HUES64 (cell line): ENCODE results near the gene DCUN1D2.
"Not testable (repeated sequence)": the region's sequence is repeated elsewhere in the genome, so short reads cannot be mapped to it uniquely, and the experiment has no call there.

Source experiments
- H3K27ac ChIP-seq: 2 replicates; pipeline ENCODE4 v1.7.0; 2013; ENCODE audit warnings: low read depth, low read length, inconsistent platforms
- H3K27me3 ChIP-seq: 2 replicates; pipeline ENCODE4 v1.6.1; 2013; ENCODE audit warnings: mild to moderate bottlenecking, low read length; ENCODE audit not compliant: insufficient read depth
- H3K36me3 ChIP-seq: 2 replicates; pipeline ENCODE4 v1.6.1; 2013; ENCODE audit warnings: mild to moderate bottlenecking, low read length; ENCODE audit not compliant: insufficient read depth
- H3K4me1 ChIP-seq: 2 replicates; pipeline ENCODE4 v1.6.1; 2013; ENCODE audit warnings: mild to moderate bottlenecking, low read length, moderate library complexity; ENCODE audit not compliant: insufficient read depth
- H3K4me3 ChIP-seq: 2 replicates; pipeline ENCODE4 v1.5.1; 2013; ENCODE audit warnings: mild to moderate bottlenecking, low read length, moderate library complexity
- H3K9ac ChIP-seq: 2 replicates; pipeline ENCODE4 v1.6.1; 2013; ENCODE audit warnings: mild to moderate bottlenecking, low read depth, low read length
- H3K9me3 ChIP-seq: 2 replicates; pipeline ENCODE4 v1.6.1; 2013; ENCODE audit warnings: low read depth, low read length; ENCODE audit not compliant: insufficient read depth
- WGBS: fragments of 150-250, 120-280 bp; methylation state at CpG from one replicate; pipeline ENCODE4 v1.1.7; 2013; ENCODE audit warnings: missing lambda C conversion rate; 5-methylcytosine and 5-hydroxymethylcytosine counted together

The DCUN1D2 gene

GRCh38 chr13:113532156-113532806 is 41.8 kb upstream of the DCUN1D2 start:
- Histone ChIP-seq H3K9me3 (no peaks in the 10 kb centered on the region), H3K27ac (no peak overlapping the region), H3K27me3 (no peaks in the 10 kb centered on the region), H3K9ac (no peak overlapping the region; the same call in 1 of the 2 replicates), H3K4me1 (peaks cover 3% of the 10 kb centered on the region; the same call in 1 of the 2 replicates), H3K4me3 (no peak overlapping the region), H3K36me3 (peaks cover 44% of the 10 kb centered on the region)
- WGBS, result 88% methylated on average over 16 of the region's 16 CpGs

- H3K36me3 ChIP-seq, result peaks cover 53% of the 10 kb centered on the region
- no peak overlapping the region for H3K27ac ChIP-seq
- no peaks in the 10 kb centered on the region for H3K9me3 ChIP-seq
- H3K27me3 ChIP-seq, result no peaks in the 10 kb centered on the region
- WGBS, result 97% methylated on average over 49 of the region's 49 CpGs
- peaks cover 3% of the 10 kb centered on the region; the same call in 1 of the 2 replicates for H3K4me1 ChIP-seq
- H3K4me3 ChIP-seq, result no peak overlapping the region
- H3K9ac ChIP-seq, result no peak overlapping the region
Measured at GRCh38 chr13:113531041-113531873, 40.7 kb upstream of the DCUN1D2 start.

- WGBS, result 95% methylated on average over 10 of the region's 10 CpGs
Measured at GRCh38 chr13:113528813-113529180, 38.3 kb upstream of the DCUN1D2 start.

GRCh38 chr13:113528101-113528812 is 37.7 kb upstream of the DCUN1D2 start:
- Histone ChIP-seq H3K9me3 (no peaks in the 10 kb centered on the region), H3K36me3 (peaks cover 63% of the 10 kb centered on the region), H3K9ac (no peak overlapping the region; the same call in 1 of the 2 replicates), H3K27me3 (no peaks in the 10 kb centered on the region), H3K27ac (no peak overlapping the region), H3K4me1 (peaks cover 3% of the 10 kb centered on the region; the same call in 1 of the 2 replicates), H3K4me3 (no peak overlapping the region)
- 94% methylated on average over 18 of the region's 18 CpGs for WGBS

More at GRCh38 chr13:113528813-113529180, 38.3 kb upstream of the DCUN1D2 start:
- Histone ChIP-seq H3K9ac (no peak overlapping the region; the same call in 1 of the 2 replicates), H3K27me3 (no peaks in the 10 kb centered on the region), H3K9me3 (no peaks in the 10 kb centered on the region), H3K4me1 (peaks cover 3% of the 10 kb centered on the region; the same call in 1 of the 2 replicates), H3K36me3 (peaks cover 66% of the 10 kb centered on the region), H3K4me3 (no peak overlapping the region), H3K27ac (no peak overlapping the region)

GRCh38 chr13:113527272-113527958 is 36.9 kb upstream of the DCUN1D2 start:
- Histone ChIP-seq H3K9me3 (no peaks in the 10 kb centered on the region), H3K36me3 (peaks cover 63% of the 10 kb centered on the region), H3K27ac (no peak overlapping the region), H3K4me3 (no peak overlapping the region), H3K4me1 (peaks cover 3% of the 10 kb centered on the region; the same call in 1 of the 2 replicates), H3K27me3 (no peaks in the 10 kb centered on the region), H3K9ac (no peak overlapping the region)
- 94% methylated on average over 18 of the region's 19 CpGs for WGBS

GRCh38 chr13:113526466-113527220 is 36.1 kb upstream of the DCUN1D2 start:
- Histone ChIP-seq H3K9me3 (no peaks in the 10 kb centered on the region), H3K27ac (no peak overlapping the region), H3K36me3 (peaks cover 66% of the 10 kb centered on the region), H3K4me3 (no peak overlapping the region), H3K27me3 (no peaks in the 10 kb centered on the region), H3K9ac (no peak overlapping the region), H3K4me1 (no peaks in the 10 kb centered on the region)
- WGBS, result 97% methylated on average over 12 of the region's 12 CpGs

GRCh38 chr13:113522438-113522837 is 31.9 kb upstream of the DCUN1D2 start:
- H3K36me3 ChIP-seq, result peaks cover 53% of the 10 kb centered on the region
- H3K9me3 ChIP-seq, H3K27me3 ChIP-seq, H3K27ac ChIP-seq, H3K4me3 ChIP-seq, H3K4me1 ChIP-seq, H3K9ac ChIP-seq: not testable (repeated sequence)
- WGBS, result 87% methylated on average over 13 of the region's 13 CpGs

GRCh38 chr13:113520571-113520970 is 30.1 kb upstream of the DCUN1D2 start:
- Histone ChIP-seq H3K9me3 (no peaks in the 10 kb centered on the region), H3K4me1 (no peaks in the 10 kb centered on the region), H3K27me3 (no peaks in the 10 kb centered on the region), H3K27ac (no peak overlapping the region), H3K9ac (no peak overlapping the region), H3K36me3 (peaks cover 43% of the 10 kb centered on the region), H3K4me3 (no peak overlapping the region)
- WGBS, result 90% methylated on average over 16 of the region's 16 CpGs

GRCh38 chr13:113519556-113519955 is 29.0 kb upstream of the DCUN1D2 start:
- Histone ChIP-seq H3K9ac (no peak overlapping the region), H3K9me3 (no peaks in the 10 kb centered on the region), H3K27ac (no peak overlapping the region), H3K27me3 (no peaks in the 10 kb centered on the region), H3K36me3 (peaks cover 41% of the 10 kb centered on the region), H3K4me3 (no peak overlapping the region), H3K4me1 (no peaks in the 10 kb centered on the region)
- WGBS, result 96% methylated on average over 14 of the region's 14 CpGs

- Histone ChIP-seq H3K27ac (no peak overlapping the region), H3K4me1 (no peaks in the 10 kb centered on the region), H3K9me3 (no peaks in the 10 kb centered on the region), H3K27me3 (no peaks in the 10 kb centered on the region), H3K4me3 (no peak overlapping the region), H3K36me3 (peaks cover 47% of the 10 kb centered on the region), H3K9ac (no peak overlapping the region)
- WGBS, result 91% methylated on average over 21 of the region's 21 CpGs
Measured at GRCh38 chr13:113518076-113518803, 27.7 kb upstream of the DCUN1D2 start.
